GM12892 (cell line): ENCODE data around the gene RALGDS.
"Not testable (repeated sequence)": the region's sequence is repeated elsewhere in the genome, so short reads cannot be mapped to it uniquely, and the experiment has no call there.

Experiments
- POLR2A ChIP-seq: IDR thresholded peaks from 2 replicates; pipeline ENCODE4 v1.6.1; 2011; ENCODE audit warnings: low read depth, low read length, control low read depth
- POLR2AphosphoS5 ChIP-seq: IDR thresholded peaks from 2 replicates; pipeline ENCODE4 v1.6.1; 2011; ENCODE audit warnings: low read depth, low read length, control low read depth

DNA sequence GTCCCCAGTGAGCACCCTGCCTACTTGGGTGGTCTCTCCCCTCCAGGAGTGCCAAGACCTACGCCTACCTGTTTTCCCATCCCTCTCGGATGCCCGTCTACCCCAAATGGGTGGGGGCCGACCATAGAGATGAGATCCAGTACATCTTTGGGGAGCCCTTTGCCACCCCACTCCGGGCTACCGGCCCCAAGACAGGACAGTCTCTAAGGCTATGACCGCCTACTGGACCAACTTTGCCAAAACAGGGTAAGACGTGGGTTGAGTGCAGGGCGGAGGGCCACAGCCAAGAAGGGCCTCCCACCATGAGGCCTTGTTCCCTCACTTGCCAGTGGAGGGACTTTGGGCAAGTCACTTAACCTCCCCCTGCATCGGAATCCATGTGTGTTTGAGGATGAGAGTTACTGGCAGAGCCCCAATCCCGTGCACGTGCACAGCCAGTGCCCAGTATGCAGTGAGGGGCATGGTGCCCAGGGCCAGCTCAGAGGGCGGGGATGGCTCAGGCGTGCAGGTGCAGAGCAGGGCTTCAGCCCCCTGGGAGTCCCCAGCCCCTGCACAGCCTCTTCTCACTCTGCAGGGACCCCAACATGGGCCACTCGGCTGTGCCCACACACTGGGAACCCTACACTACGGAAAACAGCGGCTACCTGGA is 34.7 kb downstream of the RALGDS start:
- TF ChIP-seq POLR2A, POLR2AphosphoS5: not testable (repeated sequence)
